ENCODE data around the gene STMND1. TPM values are rescaled to one million over a fixed set of nuclear protein-coding genes. Genes with fewer than 3 reads are reported as not detected.

Gene STMND1
- total RNA-seq, 4 donors from 2014 or later, result 0.49 TPM; not detected in 3

DNA sequence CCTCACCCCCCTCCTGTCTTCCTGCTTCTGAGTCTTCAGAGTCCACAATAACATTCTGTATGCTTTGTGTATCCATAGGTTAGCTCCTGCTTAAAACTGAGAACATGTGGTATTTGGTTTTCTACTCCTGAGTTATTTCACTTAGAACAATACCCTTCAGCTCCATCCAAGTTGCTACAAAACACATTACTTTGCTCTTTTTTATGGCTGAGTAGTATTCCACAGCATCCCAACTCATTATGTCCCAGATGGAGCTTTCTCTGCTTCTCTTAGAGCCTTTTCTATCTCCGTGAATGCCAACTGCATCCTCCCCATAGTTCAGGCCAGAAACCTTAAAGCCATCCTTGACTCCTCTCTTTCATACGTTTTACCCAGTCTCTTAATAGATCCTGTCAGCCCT, 55.8 kb downstream of the STMND1 start:
- no peak for DNase-seq (ENCODE audit: low spot score in 2 of 2)
- no peaks in the 10 kb centered on the region for H3K4me1 ChIP-seq

DNA sequence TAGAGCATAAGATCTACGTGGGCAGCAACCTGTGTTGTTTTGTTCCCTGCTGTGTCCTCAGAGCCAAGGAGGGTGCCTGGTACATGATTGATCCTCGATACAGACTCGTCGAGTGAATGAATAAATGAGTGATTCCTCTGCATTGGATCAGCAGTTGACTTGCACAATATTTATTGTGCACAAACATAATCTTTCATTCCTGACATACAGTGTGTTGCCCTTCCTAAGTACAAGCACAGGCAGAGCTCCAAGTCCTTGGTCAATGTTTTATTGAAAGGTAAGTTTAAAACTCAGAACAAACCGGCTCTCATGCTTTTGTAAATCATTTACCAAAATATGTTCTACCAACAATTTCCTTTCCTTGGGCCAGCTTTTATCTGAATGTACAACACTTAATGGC, 57.4 kb downstream of the STMND1 start:
- H3K4me3 ChIP-seq, result no peak overlapping the region
- no peaks in the 10 kb centered on the region for H3K27me3 ChIP-seq
- TF ChIP-seq POLR2A (IDR thresholded peaks at IDR 0.05), result no peak
- TF ChIP-seq POLR2AphosphoS5 (IDR thresholded peaks at IDR 0.05), result no peak
- no peak for TF ChIP-seq EP300 (IDR thresholded peaks at IDR 0.05)
- TF ChIP-seq, protein P1, sequence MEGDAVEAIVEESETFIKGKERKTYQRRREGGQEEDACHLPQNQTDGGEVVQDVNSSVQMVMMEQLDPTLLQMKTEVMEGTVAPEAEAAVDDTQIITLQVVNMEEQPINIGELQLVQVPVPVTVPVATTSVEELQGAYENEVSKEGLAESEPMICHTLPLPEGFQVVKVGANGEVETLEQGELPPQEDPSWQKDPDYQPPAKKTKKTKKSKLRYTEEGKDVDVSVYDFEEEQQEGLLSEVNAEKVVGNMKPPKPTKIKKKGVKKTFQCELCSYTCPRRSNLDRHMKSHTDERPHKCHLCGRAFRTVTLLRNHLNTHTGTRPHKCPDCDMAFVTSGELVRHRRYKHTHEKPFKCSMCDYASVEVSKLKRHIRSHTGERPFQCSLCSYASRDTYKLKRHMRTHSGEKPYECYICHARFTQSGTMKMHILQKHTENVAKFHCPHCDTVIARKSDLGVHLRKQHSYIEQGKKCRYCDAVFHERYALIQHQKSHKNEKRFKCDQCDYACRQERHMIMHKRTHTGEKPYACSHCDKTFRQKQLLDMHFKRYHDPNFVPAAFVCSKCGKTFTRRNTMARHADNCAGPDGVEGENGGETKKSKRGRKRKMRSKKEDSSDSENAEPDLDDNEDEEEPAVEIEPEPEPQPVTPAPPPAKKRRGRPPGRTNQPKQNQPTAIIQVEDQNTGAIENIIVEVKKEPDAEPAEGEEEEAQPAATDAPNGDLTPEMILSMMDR (IDR thresholded peaks at IDR 0.05), result no peak
- H3K27ac ChIP-seq, result no peak overlapping the region
- no peak for DNase-seq (ENCODE audit: low spot score in 2 of 2)
- no peaks in the 10 kb centered on the region for H3K4me1 ChIP-seq
- no peaks in the 10 kb centered on the region for H3K9me3 ChIP-seq
- WGBS, result 64% methylated on average over 5 of the region's 5 CpGs
- no peaks in the 10 kb centered on the region for H3K36me3 ChIP-seq

More for the DNA sequence above, 55.8 kb downstream of the STMND1 start:
- H3K9me3 ChIP-seq, result peaks cover 5% of the 10 kb centered on the region
- WGBS, result 85% methylated on average over 2 of the region's 2 CpGs
- no peaks in the 10 kb centered on the region for H3K27me3 ChIP-seq
- H3K36me3 ChIP-seq, result no peaks in the 10 kb centered on the region
- no peak overlapping the region for H3K27ac ChIP-seq
- TF ChIP-seq, protein P1 (IDR thresholded peaks at IDR 0.05), result no peak
- no peak for TF ChIP-seq POLR2A (IDR thresholded peaks at IDR 0.05)
- TF ChIP-seq EP300 (IDR thresholded peaks at IDR 0.05), result no peak
- TF ChIP-seq POLR2AphosphoS5 (IDR thresholded peaks at IDR 0.05), result no peak
- H3K4me3 ChIP-seq, result no peak overlapping the region

DNA sequence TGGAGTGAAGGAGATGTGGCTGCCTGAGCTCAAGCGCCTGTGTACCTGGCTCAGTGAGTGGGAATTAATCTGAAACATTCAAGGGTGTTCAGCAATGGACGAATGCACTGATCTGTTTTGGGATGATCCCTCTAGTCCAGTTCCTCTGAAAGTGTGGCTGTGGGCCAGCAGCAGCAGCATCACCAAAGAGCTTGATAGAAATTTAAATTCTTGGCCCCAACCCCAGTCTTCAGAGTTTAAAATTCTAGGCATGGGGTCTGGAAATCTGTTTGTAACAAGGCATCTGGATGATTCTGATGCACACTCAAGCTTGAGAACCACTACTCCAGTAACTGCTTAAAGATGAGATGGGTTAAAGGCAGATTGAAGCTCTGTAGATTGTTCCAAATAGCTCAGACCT, 59.2 kb downstream of the STMND1 start:
- no peak for TF ChIP-seq EP300 (IDR thresholded peaks at IDR 0.05)
- no peak for TF ChIP-seq POLR2A (IDR thresholded peaks at IDR 0.05)
- TF ChIP-seq, protein P1 (IDR thresholded peaks at IDR 0.05), result no peak
- TF ChIP-seq POLR2AphosphoS5 (IDR thresholded peaks at IDR 0.05), result no peak
- WGBS, result 87% methylated on average over 2 of the region's 2 CpGs
- no peak for DNase-seq (ENCODE audit: low spot score in 2 of 2)
- no peaks in the 10 kb centered on the region for H3K27me3 ChIP-seq
- H3K9me3 ChIP-seq, result no peaks in the 10 kb centered on the region
- H3K36me3 ChIP-seq, result no peaks in the 10 kb centered on the region
- H3K27ac ChIP-seq, result no peak overlapping the region
- H3K4me1 ChIP-seq, result no peaks in the 10 kb centered on the region
- no peak overlapping the region for H3K4me3 ChIP-seq

DNA sequence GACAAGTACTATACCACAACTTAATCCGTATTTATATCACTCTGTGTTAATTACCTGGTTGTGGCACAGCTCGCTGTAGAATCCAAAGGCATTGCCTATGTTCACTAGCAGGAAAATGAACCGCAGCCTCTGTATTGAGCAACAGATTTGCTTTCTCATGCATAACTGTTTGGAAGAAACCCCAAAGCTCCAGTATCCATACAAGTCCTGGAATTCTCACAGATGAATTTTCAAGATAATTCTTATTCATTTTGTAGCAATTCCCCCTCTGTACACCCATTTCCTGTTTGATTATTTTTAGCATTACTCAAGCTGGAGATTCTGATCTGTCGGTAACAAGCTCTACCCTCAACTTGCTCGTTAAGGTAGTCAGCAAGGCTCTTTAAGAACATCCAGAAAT, 63.5 kb downstream of the STMND1 start:
- WGBS, result 68% methylated on average over 5 of the region's 5 CpGs
- no peak for DNase-seq (ENCODE audit: low spot score in 2 of 2)
- Histone ChIP-seq H3K36me3 (no peaks in the 10 kb centered on the region), H3K4me1 (no peaks in the 10 kb centered on the region), H3K9me3 (no peaks in the 10 kb centered on the region), H3K4me3 (no peak overlapping the region), H3K27ac (no peak overlapping the region), H3K27me3 (no peaks in the 10 kb centered on the region)
- no peak for TF ChIP-seq EP300 (IDR thresholded peaks at IDR 0.05)
- TF ChIP-seq, protein P1 (IDR thresholded peaks at IDR 0.05), result no peak
- TF ChIP-seq POLR2AphosphoS5 (IDR thresholded peaks at IDR 0.05), result no peak
- TF ChIP-seq POLR2A (IDR thresholded peaks at IDR 0.05), result no peak

DNA sequence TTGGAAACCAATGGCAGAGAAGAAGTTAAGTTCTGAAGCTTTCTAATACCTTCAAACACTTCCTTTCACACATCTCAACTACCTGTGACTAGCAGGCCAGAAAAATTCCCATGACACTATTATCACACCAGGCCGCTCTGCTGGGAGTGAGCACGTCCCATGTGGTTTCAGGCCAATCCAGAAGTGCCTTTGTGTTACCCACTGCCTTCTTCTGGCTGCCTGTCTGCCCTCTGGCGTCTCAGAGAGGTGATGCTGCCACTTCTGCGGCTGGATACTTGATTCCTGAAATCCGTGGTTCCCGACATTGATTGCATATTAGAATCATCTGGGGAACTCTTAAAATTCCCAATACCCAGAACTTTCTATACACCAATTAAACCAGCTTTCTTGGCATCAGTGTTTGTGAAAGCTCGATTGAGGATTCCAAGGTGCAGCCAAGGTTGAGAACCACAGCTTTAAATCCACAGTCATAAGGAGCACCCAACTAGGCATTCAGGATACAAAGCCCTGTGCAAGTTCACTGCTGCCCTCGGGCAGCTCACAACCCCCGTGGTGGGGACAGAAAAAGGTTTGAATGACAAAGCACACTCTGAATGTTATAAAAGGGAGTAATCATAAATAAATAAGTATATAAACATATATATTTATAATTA, 65.6 kb downstream of the STMND1 start:
- no peaks in the 10 kb centered on the region for H3K4me1 ChIP-seq
- WGBS, result 41% methylated on average over 9 of the region's 9 CpGs
- H3K9me3 ChIP-seq, result no peaks in the 10 kb centered on the region
- H3K27ac ChIP-seq, result no peak overlapping the region
- no peak for DNase-seq (ENCODE audit: low spot score in 2 of 2)
- H3K27me3 ChIP-seq, result no peaks in the 10 kb centered on the region
- TF ChIP-seq, protein P1 (IDR thresholded peaks at IDR 0.05), result peak in 1 of 2 donors; percentile 43
- TF ChIP-seq POLR2AphosphoS5 (IDR thresholded peaks at IDR 0.05) (no peak), EP300 (IDR thresholded peaks at IDR 0.05) (no peak), POLR2A (IDR thresholded peaks at IDR 0.05) (no peak)
- H3K36me3 ChIP-seq, result no peaks in the 10 kb centered on the region
- H3K4me3 ChIP-seq, result no peak overlapping the region

All from suprapubic skin (tissue), 4 donors.